SH-SY5Y (cell line): ENCODE results near the gene MPC1.

Source experiments
- GATA2 ChIP-seq: IDR thresholded peaks from 2 replicates; pipeline ENCODE4 v1.6.1; 2011; ENCODE audit warnings: mild to moderate bottlenecking, low read depth, low read length
- GATA3 ChIP-seq: IDR thresholded peaks from 2 replicates; pipeline ENCODE4 v1.6.1; 2011; ENCODE audit warnings: low read depth, mild to moderate bottlenecking, low read length, moderate library complexity

MPC1 gene

GRCh38 chr6:166325383-166326042 lies 57.2 kb downstream of the MPC1 start:
- TF ChIP-seq GATA2, result no peak
- no peak for TF ChIP-seq GATA3

DNA sequence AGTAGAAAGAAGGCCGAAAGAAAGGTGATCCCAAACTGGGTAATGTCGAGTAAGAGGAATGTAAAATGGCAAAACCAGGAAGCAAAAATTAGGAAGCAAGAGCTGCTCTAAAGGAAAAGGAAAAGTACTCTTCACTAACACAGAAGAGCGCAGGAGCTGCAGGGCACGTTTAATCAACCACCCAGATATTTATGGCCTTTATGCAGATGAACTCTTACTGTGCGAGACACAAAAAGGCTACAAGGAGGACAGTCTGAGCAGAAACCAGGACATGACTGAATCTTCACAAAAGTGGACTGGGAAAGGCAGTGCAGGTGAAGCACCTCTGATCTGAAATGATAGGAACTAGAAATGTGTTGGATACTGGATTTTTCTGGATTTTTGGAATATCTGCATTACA lies 59.3 kb downstream of the MPC1 start:
- no peak for TF ChIP-seq GATA3
- TF ChIP-seq GATA2, result no peak

DNA sequence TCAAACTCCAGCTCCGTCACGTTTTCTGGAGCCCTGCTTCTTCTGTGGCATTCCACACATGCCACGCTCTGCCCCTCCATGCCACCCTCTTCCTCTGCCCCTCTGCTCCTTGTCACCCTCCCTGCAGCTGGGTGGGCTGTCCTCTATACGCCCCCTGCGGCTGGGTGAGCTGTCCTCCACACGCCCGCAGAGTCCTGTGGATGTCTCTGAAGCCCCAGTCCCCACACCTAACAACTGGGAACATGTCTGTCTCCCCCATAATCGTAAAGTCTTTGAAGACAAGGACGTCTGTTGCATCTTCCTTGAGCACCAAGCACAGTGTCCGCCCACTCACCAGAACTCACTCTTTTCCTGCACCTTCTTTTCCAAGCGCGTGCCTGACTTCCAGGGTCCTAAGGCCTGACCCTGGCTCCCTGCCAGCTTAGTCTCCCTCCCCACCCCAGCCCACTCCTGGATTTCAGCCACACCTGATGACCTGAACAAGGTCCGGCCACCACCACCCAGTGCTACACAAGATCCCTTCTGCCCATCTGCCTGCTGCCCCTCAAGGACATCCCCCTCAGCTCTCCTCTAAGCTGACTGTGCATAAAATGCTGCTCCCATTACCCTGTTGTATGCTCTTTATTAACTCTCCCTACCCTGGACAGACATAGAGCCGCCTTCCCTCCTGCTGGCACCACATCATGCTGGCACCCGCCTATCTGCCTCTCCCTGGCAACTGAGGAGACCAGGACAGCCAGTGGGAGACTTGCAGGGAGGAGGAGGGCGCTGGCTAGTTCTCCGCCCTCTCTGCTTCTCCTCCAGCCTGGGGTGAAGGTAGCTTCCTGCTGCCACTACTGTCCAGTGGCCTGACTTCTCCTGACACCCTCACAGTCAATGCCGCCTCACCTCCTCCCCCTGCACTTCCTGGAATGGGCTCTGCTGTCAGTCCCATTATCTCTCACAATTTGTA lies 63.8 kb downstream of the MPC1 start:
- TF ChIP-seq GATA3 (no peak), GATA2 (no peak)

DNA sequence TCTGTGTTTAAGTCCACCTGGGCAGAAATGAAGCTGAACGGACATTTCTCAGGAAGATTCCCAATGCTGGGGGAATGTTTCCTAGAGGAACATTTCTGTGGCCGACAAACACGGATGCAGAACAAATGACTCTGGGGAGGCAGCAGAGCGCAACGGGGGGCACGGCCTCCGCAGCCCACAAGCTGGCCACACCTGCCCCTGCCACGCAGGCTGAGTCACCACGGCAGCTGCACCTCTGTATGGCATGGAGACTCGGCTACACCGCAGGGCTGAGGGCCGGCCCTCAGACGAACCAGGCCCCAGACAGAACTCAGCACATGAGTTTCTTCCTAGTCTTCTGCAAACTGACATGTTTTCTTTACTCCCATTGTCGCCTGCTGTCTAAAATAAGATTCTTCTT lies 64.5 kb downstream of the MPC1 start:
- TF ChIP-seq GATA2 (no peak), GATA3 (no peak)

DNA sequence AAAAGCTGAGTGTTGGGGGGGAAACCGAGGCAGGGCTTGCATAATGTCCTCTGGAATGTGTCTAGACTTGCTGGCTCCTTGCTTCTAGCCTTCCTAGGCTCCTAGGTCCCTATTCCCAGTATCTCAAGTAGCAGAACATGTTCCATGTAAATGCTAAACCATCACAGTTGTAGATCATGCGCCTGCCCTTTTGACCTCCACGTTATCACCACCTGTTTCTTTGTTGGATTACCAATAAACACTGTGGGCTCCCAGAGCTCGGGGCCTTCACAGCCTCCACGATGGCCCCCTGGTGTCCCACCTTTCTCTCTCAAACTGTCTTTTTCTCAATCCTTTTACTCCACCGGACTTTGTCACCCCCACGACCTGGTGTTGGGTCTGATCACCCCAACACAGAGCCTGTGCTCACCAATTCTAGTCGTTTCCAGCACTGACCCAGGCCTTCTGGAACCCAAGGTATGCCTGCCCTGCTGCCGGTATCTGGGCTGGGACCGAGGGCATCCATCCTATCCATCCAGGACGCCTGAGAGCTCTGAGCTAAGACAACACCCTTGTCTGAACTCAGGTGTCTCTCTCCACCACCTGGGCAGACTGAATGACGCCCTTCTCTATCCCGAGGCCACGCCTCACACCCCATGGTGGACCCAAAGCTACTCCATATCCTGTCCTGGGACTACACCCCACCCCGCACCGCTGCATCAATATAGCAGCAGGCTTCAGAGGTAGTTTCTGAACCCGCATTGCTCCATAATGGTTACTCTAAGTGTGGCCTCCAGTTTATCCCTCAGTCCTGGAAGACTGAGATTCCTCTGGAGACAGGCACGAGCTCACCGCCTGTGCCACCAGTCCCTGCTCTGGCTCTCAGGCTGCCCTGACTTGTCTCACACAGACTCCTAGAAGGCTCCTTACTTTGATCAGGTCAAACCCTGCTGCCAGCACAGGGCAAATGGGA lies 65.2 kb downstream of the MPC1 start:
- TF ChIP-seq GATA2 (no peak), GATA3 (no peak)

DNA sequence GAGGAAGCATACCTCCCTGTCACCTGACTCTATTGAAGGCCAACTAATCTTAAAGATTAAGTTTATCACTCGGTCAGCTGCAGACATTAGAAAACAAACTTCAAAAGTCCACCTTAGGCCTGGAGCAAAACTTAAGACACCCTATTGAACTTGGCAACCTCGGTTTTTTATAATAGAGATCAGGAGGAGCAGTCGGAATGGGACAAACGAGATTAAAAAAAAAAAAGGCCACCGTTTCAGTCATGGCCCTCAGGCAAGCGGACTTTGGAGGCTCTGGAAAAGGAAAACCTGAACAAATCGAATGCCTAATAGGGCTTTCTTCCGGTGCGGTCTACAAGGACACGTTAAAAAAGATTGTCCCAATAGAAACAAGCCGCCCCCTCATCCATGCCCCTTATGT lies 67.3 kb downstream of the MPC1 start:
- TF ChIP-seq GATA3 (no peak), GATA2 (no peak)
